TTC549 (cell line): ENCODE measurements around the gene ATF6.

Experiments
- FAIRE-seq: peaks from 2 replicates; lab custom pipeline; 2012; peaks lifted over from hg19 to GRCh38; lab: Jason Lieb, UNC

The ATF6 gene

GRCh38 chr1:161899091-161899490, 133.0 kb downstream of the ATF6 start:
- FAIRE-seq = no peak

- FAIRE-seq = no peak
These were observed 134.0 kb downstream of the ATF6 start for GRCh38 chr1:161900160-161900559.

GRCh38 chr1:161902182-161902581, 136.1 kb downstream of the ATF6 start:
- no peak for FAIRE-seq

- FAIRE-seq = peak; percentile 79
These were observed 139.3 kb downstream of the ATF6 start for GRCh38 chr1:161905269-161905884.

- FAIRE-seq = no peak
These were observed 141.1 kb downstream of the ATF6 start for GRCh38 chr1:161907265-161907664.

GRCh38 chr1:161908264-161908663, 142.1 kb downstream of the ATF6 start:
- no peak for FAIRE-seq

GRCh38 chr1:161910604-161911003, 144.5 kb downstream of the ATF6 start:
- no peak for FAIRE-seq

- FAIRE-seq = peak; percentile 68
These were observed 147.5 kb downstream of the ATF6 start for GRCh38 chr1:161913482-161914140.

- FAIRE-seq = no peak
These were observed 148.5 kb downstream of the ATF6 start for GRCh38 chr1:161914595-161914994.

GRCh38 chr1:161915051-161915503, 149.0 kb downstream of the ATF6 start:
- FAIRE-seq = no peak

GRCh38 chr1:161915978-161916377, 149.9 kb downstream of the ATF6 start:
- no peak for FAIRE-seq

GRCh38 chr1:161919229-161919628, 153.1 kb downstream of the ATF6 start:
- FAIRE-seq = no peak

- no peak for FAIRE-seq
These were observed 155.4 kb downstream of the ATF6 start for GRCh38 chr1:161921491-161921890.

GRCh38 chr1:161921990-161922389, 155.9 kb downstream of the ATF6 start:
- FAIRE-seq = no peak

GRCh38 chr1:161928056-161928455, 161.9 kb downstream of the ATF6 start:
- FAIRE-seq = peak; percentile 9

- no peak for FAIRE-seq
These were observed 163.0 kb downstream of the ATF6 start for GRCh38 chr1:161929137-161929536.

GRCh38 chr1:161930064-161930463, 163.9 kb downstream of the ATF6 start:
- no peak for FAIRE-seq

- FAIRE-seq = no peak
These were observed 166.5 kb downstream of the ATF6 start for GRCh38 chr1:161932668-161933067.

GRCh38 chr1:161933592-161934588, 167.8 kb downstream of the ATF6 start:
- no peak for FAIRE-seq

- no peak for FAIRE-seq
These were observed 169.1 kb downstream of the ATF6 start for GRCh38 chr1:161935264-161935663.

GRCh38 chr1:161936786-161937185, 170.7 kb downstream of the ATF6 start:
- no peak for FAIRE-seq

- no peak for FAIRE-seq
These were observed 174.9 kb downstream of the ATF6 start for GRCh38 chr1:161940866-161941591.
